ENCODE data around the gene KRTAP5-1. TPM values are rescaled to one million over a fixed set of nuclear protein-coding genes. Genes with fewer than 3 reads are reported as not detected.

The KRTAP5-1 gene
- total and polyA plus RNA-seq, 8 donors, result 0.46 TPM; not detected in 7

DNA sequence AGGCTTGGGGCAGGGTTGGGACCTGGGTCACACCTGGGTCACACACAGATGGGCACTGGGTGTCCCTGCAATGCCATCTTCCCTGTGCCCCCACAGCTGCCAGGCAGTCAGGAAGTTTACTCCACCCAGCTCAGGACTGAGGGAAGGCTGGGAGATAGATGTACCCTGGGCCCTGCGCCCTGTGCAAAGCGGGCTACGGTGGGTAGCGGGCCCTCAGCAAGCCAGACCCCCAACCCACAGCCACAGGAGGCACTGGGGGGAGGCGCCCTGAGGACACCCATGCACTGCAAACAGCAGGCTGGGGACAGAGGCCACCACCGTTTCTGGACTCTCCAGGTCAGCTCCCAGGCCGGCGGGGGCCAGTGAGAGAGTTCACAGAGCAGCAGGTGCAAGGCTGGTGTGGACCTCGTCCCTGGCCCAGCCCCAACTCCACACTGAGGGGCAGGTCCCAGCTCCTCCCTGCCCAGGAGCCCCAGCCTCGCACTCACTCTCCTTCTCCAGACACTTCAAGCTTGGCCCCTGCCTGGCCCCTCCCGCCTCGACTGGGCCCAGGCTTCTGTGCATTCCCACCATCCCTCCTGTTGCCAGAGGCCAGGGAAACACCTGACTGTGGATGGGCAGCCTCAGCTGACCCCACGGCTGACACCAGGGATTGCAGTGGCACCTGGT is 17.9 kb downstream of the KRTAP5-1 start:
- no peaks in the 10 kb centered on the region for H3K27me3 ChIP-seq
- TF ChIP-seq, protein P1, sequence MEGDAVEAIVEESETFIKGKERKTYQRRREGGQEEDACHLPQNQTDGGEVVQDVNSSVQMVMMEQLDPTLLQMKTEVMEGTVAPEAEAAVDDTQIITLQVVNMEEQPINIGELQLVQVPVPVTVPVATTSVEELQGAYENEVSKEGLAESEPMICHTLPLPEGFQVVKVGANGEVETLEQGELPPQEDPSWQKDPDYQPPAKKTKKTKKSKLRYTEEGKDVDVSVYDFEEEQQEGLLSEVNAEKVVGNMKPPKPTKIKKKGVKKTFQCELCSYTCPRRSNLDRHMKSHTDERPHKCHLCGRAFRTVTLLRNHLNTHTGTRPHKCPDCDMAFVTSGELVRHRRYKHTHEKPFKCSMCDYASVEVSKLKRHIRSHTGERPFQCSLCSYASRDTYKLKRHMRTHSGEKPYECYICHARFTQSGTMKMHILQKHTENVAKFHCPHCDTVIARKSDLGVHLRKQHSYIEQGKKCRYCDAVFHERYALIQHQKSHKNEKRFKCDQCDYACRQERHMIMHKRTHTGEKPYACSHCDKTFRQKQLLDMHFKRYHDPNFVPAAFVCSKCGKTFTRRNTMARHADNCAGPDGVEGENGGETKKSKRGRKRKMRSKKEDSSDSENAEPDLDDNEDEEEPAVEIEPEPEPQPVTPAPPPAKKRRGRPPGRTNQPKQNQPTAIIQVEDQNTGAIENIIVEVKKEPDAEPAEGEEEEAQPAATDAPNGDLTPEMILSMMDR (IDR thresholded peaks at IDR 0.05), result no peak
- FAIRE-seq (no peak), ATAC-seq (no peak), DNase-seq (peak in 5 of 6 donors; percentile 18 to 79 (median 56))
- H3K36me3 ChIP-seq, result peaks cover 0 to 12% (median 0%) of the 10 kb centered on the region in 3 donors
- no peak overlapping the region for H3K4me3 ChIP-seq
- intact Hi-C loops (cut with DNase I), result no loop called here
- no peak overlapping the region for H3K27ac ChIP-seq
- no peaks in the 10 kb centered on the region for H3K9me3 ChIP-seq
- peaks cover 0 to 21% (median 9%) of the 10 kb centered on the region in 3 donors for H3K4me1 ChIP-seq
- WGBS, 2 donors, result 61 to 65% methylated on average over 13 of the region's 13 CpGs

DNA sequence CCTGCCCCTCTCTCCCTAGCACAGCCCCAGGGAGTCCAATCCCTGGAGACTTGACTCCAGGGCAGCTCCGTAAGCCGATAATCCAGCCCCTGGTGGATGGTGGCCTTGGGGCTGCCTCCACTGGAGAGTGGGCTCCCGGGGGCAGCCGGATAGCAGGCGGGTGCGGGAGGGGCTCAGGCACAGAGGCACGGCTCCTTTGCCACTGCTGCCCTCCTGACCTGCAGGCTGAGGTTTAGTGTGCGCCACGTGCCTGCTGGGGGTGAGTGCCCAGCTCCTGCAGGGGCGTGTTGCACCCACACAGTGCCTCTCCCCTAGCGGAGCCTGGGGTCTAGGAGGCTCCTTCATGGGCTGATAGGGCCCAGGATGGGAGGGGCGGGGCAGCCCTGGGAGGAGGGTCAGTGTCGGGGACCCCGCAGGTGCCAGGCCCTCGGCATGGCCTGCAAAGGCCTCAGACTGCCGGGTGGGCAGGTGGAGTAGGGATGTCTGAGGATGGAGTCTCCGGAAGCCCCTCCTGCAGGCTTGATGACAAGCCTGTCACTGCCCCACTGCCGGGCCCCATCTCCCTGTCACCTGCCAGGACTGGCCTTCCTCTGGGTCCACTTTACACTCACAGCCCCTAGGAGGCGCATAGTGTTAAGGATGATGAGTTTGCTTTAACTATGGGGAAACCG is 18.6 kb downstream of the KRTAP5-1 start:
- WGBS, 2 donors, result 82 to 87% methylated on average over 20 of the region's 20 CpGs
- no peaks in the 10 kb centered on the region for H3K9me3 ChIP-seq
- TF ChIP-seq, protein P1 (IDR thresholded peaks at IDR 0.05), result no peak
- ATAC-seq (no peak), FAIRE-seq (no peak), DNase-seq (peak in 3 of 6 donors; percentile 38 to 69 (median 56))
- H3K4me1 ChIP-seq, result peaks cover 0 to 21% (median 9%) of the 10 kb centered on the region in 3 donors
- no peak overlapping the region for H3K4me3 ChIP-seq
- peaks cover 0 to 12% (median 0%) of the 10 kb centered on the region in 3 donors for H3K36me3 ChIP-seq
- no peak overlapping the region for H3K27ac ChIP-seq
- intact Hi-C loops (cut with DNase I), result no loop called here
- no peaks in the 10 kb centered on the region for H3K27me3 ChIP-seq

DNA sequence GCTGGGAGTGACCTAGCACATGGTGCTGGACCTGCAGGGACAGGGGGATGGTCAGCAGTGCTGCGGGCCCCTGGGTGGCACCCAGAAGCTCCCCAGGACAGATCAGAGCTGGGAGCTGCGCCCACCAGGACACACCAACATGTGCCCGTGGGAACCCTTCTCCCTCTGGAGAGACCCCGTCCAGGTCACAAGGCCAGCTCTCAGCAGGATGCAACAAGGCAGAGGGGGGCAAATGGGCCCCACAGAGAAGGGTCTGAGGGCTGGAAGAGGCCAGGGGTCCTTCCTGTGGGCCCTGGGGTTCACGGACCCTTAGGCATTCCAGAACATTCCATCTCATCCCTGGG is 19.2 kb downstream of the KRTAP5-1 start:
- DNase-seq (no peak), FAIRE-seq (no peak), ATAC-seq (no peak)
- WGBS, 2 donors, result 93 to 95% methylated on average over 5 of the region's 5 CpGs
- no peaks in the 10 kb centered on the region for H3K9me3 ChIP-seq
- peaks cover 0 to 12% (median 0%) of the 10 kb centered on the region in 3 donors for H3K36me3 ChIP-seq
- H3K27me3 ChIP-seq, result no peaks in the 10 kb centered on the region
- TF ChIP-seq, protein P1 (IDR thresholded peaks at IDR 0.05), result no peak
- no peak overlapping the region for H3K27ac ChIP-seq
- H3K4me3 ChIP-seq, result no peak overlapping the region
- peaks cover 0 to 21% (median 9%) of the 10 kb centered on the region in 3 donors for H3K4me1 ChIP-seq
- intact Hi-C loops (cut with DNase I), result no loop called here

DNA sequence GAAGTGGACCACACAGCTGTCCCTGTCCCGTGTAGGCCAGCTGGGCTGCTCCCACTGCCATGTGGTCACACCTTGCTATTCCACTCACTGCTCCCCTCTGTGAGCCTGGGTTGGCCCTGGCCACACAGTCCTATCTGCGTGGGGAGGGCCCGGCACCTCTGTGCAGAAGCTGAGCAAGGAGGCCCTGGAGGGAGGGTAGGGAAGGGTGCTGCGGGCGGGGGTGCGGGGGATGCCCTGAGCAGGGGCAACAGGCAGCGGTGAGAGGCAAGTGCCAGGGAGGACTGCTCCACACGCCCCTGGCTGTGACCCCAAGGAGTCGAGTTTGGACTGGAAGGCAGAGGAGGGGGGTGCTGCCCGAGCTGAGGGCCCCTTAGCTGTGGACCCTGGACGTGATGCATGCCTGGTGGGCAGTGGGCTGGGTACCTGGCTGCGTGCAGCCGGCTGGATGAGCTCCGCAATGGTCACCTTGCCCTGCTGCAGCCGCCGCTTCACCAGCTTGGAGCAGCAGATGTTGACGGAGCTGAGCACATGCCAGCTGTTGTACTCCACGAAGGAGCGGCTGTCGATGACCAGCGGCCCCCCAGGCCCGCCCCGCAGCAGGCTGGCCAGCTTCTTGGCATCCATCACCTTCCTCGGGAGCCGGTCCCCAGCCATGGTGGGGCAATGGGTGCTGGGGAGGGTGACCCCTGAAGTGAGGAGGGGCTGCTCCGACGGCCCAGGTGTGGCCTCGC is 19.7 kb downstream of the KRTAP5-1 start:
- TF ChIP-seq, protein P1 (IDR thresholded peaks at IDR 0.05), result no peak
- 85 to 91% methylated on average over 22 to 28 of the region's 28 CpGs for WGBS, 2 donors
- H3K9me3 ChIP-seq, result no peaks in the 10 kb centered on the region
- peak overlapping the region; percentile 39 to 74 (median 66) for H3K27ac ChIP-seq
- H3K27me3 ChIP-seq, result no peaks in the 10 kb centered on the region
- intact Hi-C loops (cut with DNase I), result no loop called here
- DNase-seq (peak in 5 of 6 donors; percentile 18 to 79 (median 53)), ATAC-seq (peak; percentile 4 to 37 (median 17)), FAIRE-seq (no peak)
- peaks cover 0 to 12% (median 0%) of the 10 kb centered on the region in 3 donors for H3K36me3 ChIP-seq
- peaks cover under 1 to 17% (median 9%) of the 10 kb centered on the region in 3 donors for H3K4me1 ChIP-seq
- no peak overlapping the region for H3K4me3 ChIP-seq

Measured in pancreas (tissue), 10 donors.